ENCODE measurements around the gene CAMK1D.
"Not testable (repeated sequence)": the region's sequence is repeated elsewhere in the genome, so short reads cannot be mapped to it uniquely, and the experiment has no call there.

Gene CAMK1D

GRCh38 chr10:12797471-12798262 is 448.3 kb downstream of the CAMK1D start:
- no peak for DNase-seq (ENCODE audit: low read depth)

- no peak for DNase-seq (ENCODE audit: low read depth)
These were observed 449.8 kb downstream of the CAMK1D start for GRCh38 chr10:12799144-12799543.

- no peak for DNase-seq (ENCODE audit: low read depth)
These were observed 450.4 kb downstream of the CAMK1D start for GRCh38 chr10:12799714-12800113.

GRCh38 chr10:12800302-12800701 is 451.0 kb downstream of the CAMK1D start:
- no peak for DNase-seq (ENCODE audit: low read depth)

GRCh38 chr10:12801214-12802087 is 452.1 kb downstream of the CAMK1D start:
- DNase-seq (ENCODE audit: low read depth) = no peak

- DNase-seq (ENCODE audit: low read depth) = no peak
These were observed 454.4 kb downstream of the CAMK1D start for GRCh38 chr10:12803776-12804175.

- no peak for DNase-seq (ENCODE audit: low read depth)
These were observed 457.1 kb downstream of the CAMK1D start for GRCh38 chr10:12806228-12807095.

GRCh38 chr10:12807096-12807755 is 457.9 kb downstream of the CAMK1D start:
- DNase-seq (ENCODE audit: low read depth) = no peak

GRCh38 chr10:12808014-12808613 is 458.8 kb downstream of the CAMK1D start:
- no peak for DNase-seq (ENCODE audit: low read depth)

- not testable (repeated sequence) for DNase-seq (ENCODE audit: low read depth)
These were observed 460.7 kb downstream of the CAMK1D start for GRCh38 chr10:12810046-12810445.

- no peak for DNase-seq (ENCODE audit: low read depth)
These were observed 462.5 kb downstream of the CAMK1D start for GRCh38 chr10:12811826-12812225.

GRCh38 chr10:12812571-12812970 is 463.2 kb downstream of the CAMK1D start:
- no peak for DNase-seq (ENCODE audit: low read depth)

- DNase-seq (ENCODE audit: low read depth) = no peak
These were observed 464.8 kb downstream of the CAMK1D start for GRCh38 chr10:12814166-12814565.

- DNase-seq (ENCODE audit: low read depth) = no peak
These were observed 469.7 kb downstream of the CAMK1D start for GRCh38 chr10:12819071-12819470.

- DNase-seq (ENCODE audit: low read depth) = no peak
These were observed 470.3 kb downstream of the CAMK1D start for GRCh38 chr10:12819656-12820055.

GRCh38 chr10:12822126-12822892 is 473.0 kb downstream of the CAMK1D start:
- no peak for DNase-seq (ENCODE audit: low read depth)

GRCh38 chr10:12822893-12823170 is 473.5 kb downstream of the CAMK1D start:
- no peak for DNase-seq (ENCODE audit: low read depth)

- no peak for DNase-seq (ENCODE audit: low read depth)
These were observed 474.0 kb downstream of the CAMK1D start for GRCh38 chr10:12823328-12823727.

- DNase-seq (ENCODE audit: low read depth) = no peak
These were observed 476.0 kb downstream of the CAMK1D start for GRCh38 chr10:12825260-12825849.

- DNase-seq (ENCODE audit: low read depth) = no peak
These were observed 477.5 kb downstream of the CAMK1D start for GRCh38 chr10:12826800-12827372.

Data from stimulated activated CD8-positive, alpha-beta memory T cell treated with anti-CD3 and anti-CD28 coated beads, Interleukin-15, amount 100 ng/mL, for 1 hour (primary cell).